IMR-90 (cell line): ENCODE data around the gene KIR2DL4.
"Not testable (repeated sequence)": the region's sequence is repeated elsewhere in the genome, so short reads cannot be mapped to it uniquely, and the experiment has no call there.

Experiments
- BHLHE40 ChIP-seq: fragments of 150-350 bp; IDR thresholded peaks from 2 replicates; pipeline ENCODE4 v1.6.1; 2016; ENCODE audit warnings: mild to moderate bottlenecking, low read depth, low read length
- CTCF ChIP-seq: conservative IDR thresholded peaks from 2 replicates; pipeline ENCODE4 v1.5.1; 2012; ENCODE audit warnings: mild to moderate bottlenecking, low read depth, low read length, improper control_type of control experiment
- FOS ChIP-seq: fragments of 150-350 bp; IDR thresholded peaks from 2 replicates; pipeline ENCODE4 v1.6.1; 2016; ENCODE audit warnings: low read depth, low read length
- NFE2L2 ChIP-seq: fragments of 150-350 bp; IDR thresholded peaks from 2 replicates; pipeline ENCODE4 v1.6.1; 2016; ENCODE audit warnings: low read depth, mild to moderate bottlenecking, low read length
- POLR2A ChIP-seq: IDR thresholded peaks from 2 replicates; pipeline ENCODE4 v1.6.1; 2012; ENCODE audit warnings: mild to moderate bottlenecking, low read depth, low read length
- RAD21 ChIP-seq: IDR thresholded peaks from 2 replicates; pipeline ENCODE4 v1.6.1; 2012; ENCODE audit warnings: low read length, improper control_type of control experiment
- RFX5 ChIP-seq: IDR thresholded peaks from 2 replicates; pipeline ENCODE4 v1.8.0; 2012; ENCODE audit warnings: low read depth, mild to moderate bottlenecking, low read length, moderate library complexity
- USF2 ChIP-seq: fragments of 150-350 bp; IDR thresholded peaks from 2 replicates; pipeline ENCODE4 v1.6.1; 2017; ENCODE audit warnings: mild to moderate bottlenecking, antibody characterized with exemption, low read length, low read depth

- TF ChIP-seq CTCF, RAD21, NFE2L2, RFX5, POLR2A, FOS, BHLHE40, USF2: not testable (repeated sequence)
These were observed 34.1 kb downstream of the KIR2DL4 start for GRCh38 chr19:54837522-54837921.
